ENCODE results near the gene PIP4K2C.

DNA sequence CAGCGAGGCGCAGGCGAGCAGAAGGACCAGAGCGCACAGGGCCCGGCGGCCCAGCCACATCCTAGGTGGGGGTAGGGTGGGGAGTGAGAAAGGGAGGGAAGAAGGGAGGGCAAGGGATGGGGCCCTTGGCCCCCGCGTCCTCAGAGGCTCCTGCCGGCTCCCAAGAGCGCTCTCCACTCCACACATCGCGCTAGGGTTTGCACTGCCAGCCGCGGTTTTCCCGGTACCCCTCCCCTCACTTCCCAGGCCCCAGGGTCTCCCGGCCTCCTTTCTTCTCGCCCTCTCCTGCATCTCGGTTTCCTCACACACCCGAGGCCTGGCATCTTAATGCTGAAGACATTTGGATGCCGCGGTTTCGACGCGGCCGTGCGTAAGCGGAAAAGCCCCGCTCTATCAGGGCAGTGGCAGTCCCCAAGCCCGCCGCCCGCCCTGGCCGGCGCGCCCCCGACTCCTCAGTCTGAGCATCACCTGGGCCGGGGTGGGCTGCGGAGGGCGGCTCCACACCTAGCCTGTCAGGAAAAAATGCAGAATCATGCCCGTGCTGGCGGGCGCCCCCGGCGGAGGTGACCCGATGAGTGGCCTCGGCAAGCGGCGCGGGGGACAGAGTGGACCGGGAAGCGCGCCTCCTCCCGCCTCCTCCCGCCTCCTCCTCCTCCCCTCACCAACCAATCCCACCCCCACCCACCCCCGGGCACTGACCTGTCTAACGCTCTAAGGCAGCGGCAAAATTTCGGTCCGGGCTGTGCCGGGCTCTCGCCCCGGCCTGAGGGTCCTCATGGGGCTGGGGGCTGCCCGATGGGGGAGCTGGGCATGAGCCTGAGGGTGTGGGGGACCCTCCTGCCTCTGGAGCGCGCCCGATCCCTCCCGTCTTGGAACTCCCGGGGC is 41.3 kb downstream of the PIP4K2C start:
- TF ChIP-seq ARNT (IDR thresholded peaks at IDR 0.05): no peak
- TF ChIP-seq ELF4 (IDR thresholded peaks at IDR 0.05): no peak
- TF ChIP-seq, protein P1, sequence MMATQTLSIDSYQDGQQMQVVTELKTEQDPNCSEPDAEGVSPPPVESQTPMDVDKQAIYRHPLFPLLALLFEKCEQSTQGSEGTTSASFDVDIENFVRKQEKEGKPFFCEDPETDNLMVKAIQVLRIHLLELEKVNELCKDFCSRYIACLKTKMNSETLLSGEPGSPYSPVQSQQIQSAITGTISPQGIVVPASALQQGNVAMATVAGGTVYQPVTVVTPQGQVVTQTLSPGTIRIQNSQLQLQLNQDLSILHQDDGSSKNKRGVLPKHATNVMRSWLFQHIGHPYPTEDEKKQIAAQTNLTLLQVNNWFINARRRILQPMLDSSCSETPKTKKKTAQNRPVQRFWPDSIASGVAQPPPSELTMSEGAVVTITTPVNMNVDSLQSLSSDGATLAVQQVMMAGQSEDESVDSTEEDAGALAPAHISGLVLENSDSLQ (IDR thresholded peaks at IDR 0.05): no peak
- TF ChIP-seq BHLHE40 (IDR thresholded peaks at IDR 0.05; ENCODE audit: borderline replicate concordance): no peak
- no peak for TF ChIP-seq SP1 (IDR thresholded peaks at IDR 0.05)
- TF ChIP-seq SUZ12 (IDR thresholded peaks at IDR 0.05): no peak
- no peak for TF ChIP-seq HDGF (IDR thresholded peaks at IDR 0.05; ENCODE audit: borderline replicate concordance)
- no peak for TF ChIP-seq CTBP1 (IDR thresholded peaks at IDR 0.05; ENCODE audit: borderline replicate concordance)
- no peak for TF ChIP-seq FOXM1 (IDR thresholded peaks at IDR 0.05; ENCODE audit: borderline replicate concordance)
- no peak for TF ChIP-seq TARDBP (IDR thresholded peaks at IDR 0.05)
- no peak for TF ChIP-seq NFRKB (IDR thresholded peaks at IDR 0.05)
- no peak for TF ChIP-seq L3MBTL2 (conservative IDR thresholded peaks at IDR 0.05)
- no peak for TF ChIP-seq LEF1 (IDR thresholded peaks at IDR 0.05; ENCODE audit: borderline replicate concordance)

Data from HEK293T (cell line).